PFSK-1 (cell line): ENCODE data around the gene QRFP.

Experiments used
- FOXP2 ChIP-seq: optimal IDR thresholded peaks from 2 replicates; pipeline ENCODE3; 2011; ENCODE audit warnings: borderline replicate concordance, control low read depth, inconsistent platforms; ENCODE audit not compliant: insufficient read depth; ENCODE audit errors: extremely low read length, extremely low read depth
- POLR2AphosphoS5 ChIP-seq: IDR thresholded peaks from 2 replicates; pipeline ENCODE4 v1.6.1; 2012; ENCODE audit warnings: low read depth, mild to moderate bottlenecking, control low read depth, low read length, moderate library complexity
- REST ChIP-seq, 2 experiments: IDR thresholded peaks; 2 replicates each; pipeline versions ENCODE4 v1.6.1 to v1.8.0; 2011 to 2012; ENCODE audit warnings: low read depth in 2 of 2, low read length in 2 of 2, control low read depth in 1 of 2, inconsistent platforms in 1 of 2, mild to moderate bottlenecking in 1 of 2, moderate library complexity in 1 of 2; ENCODE audit not compliant: insufficient read depth in 1 of 2
- SIN3A ChIP-seq: IDR thresholded peaks from 2 replicates; pipeline ENCODE4 v1.6.1; 2012; ENCODE audit warnings: mild to moderate bottlenecking, low read length, moderate library complexity, borderline replicate concordance; ENCODE audit not compliant: insufficient read depth
- TAF1 ChIP-seq: IDR thresholded peaks from 2 replicates; pipeline ENCODE4 v1.6.1; 2012; ENCODE audit warnings: low read length, control low read depth, borderline replicate concordance; ENCODE audit not compliant: insufficient read depth

The QRFP gene

GRCh38 chr9:130918826-130919558, 22.4 kb upstream of the QRFP start:
- TF ChIP-seq FOXP2 (no peak), TAF1 (no peak), SIN3A (no peak), REST (IDR thresholded peaks at IDR 0.05; ENCODE audit: insufficient read depth in 1 of 2, low read depth in 2 of 2, low read length in 2 of 2) (no peak), POLR2AphosphoS5 (no peak)

GRCh38 chr9:130918101-130918825, 21.7 kb upstream of the QRFP start:
- TF ChIP-seq POLR2AphosphoS5 (no peak), REST (IDR thresholded peaks at IDR 0.05; ENCODE audit: insufficient read depth in 1 of 2, low read depth in 2 of 2, low read length in 2 of 2) (no peak), TAF1 (no peak), SIN3A (no peak), FOXP2 (no peak)

- TF ChIP-seq SIN3A (no peak), FOXP2 (no peak)
These were observed 20.8 kb upstream of the QRFP start for GRCh38 chr9:130917168-130917960.

GRCh38 chr9:130915096-130915447, 18.5 kb upstream of the QRFP start:
- no peak for TF ChIP-seq SIN3A
- no peak for TF ChIP-seq FOXP2
- TF ChIP-seq TAF1, result no peak
- TF ChIP-seq REST (IDR thresholded peaks at IDR 0.05; ENCODE audit: insufficient read depth in 1 of 2, low read depth in 2 of 2, low read length in 2 of 2), result no peak
- no peak for TF ChIP-seq POLR2AphosphoS5

GRCh38 chr9:130914417-130915095, 17.9 kb upstream of the QRFP start:
- TF ChIP-seq TAF1 (no peak), REST (IDR thresholded peaks at IDR 0.05; ENCODE audit: insufficient read depth in 1 of 2, low read depth in 2 of 2, low read length in 2 of 2) (no peak), FOXP2 (no peak), SIN3A (no peak), POLR2AphosphoS5 (no peak)
